Brain microvascular endothelial cell (primary cell): ENCODE data around the gene UBASH3A.

Experiments
- DNase-seq: peaks from one replicate; pipeline ENCODE4 v3.0.0-alpha.2; 2020
- H3K27ac ChIP-seq: fragments of 250-450 bp; sonication (Bioruptor Pico); 2 replicates; pipeline ENCODE4 v1.5.1; 2020; ENCODE audit warnings: mild to moderate bottlenecking, moderate library complexity
- H3K27me3 ChIP-seq: fragments of 250-450 bp; sonication (Bioruptor Pico); replicated peaks from 2 replicates; pipeline ENCODE4 v1.5.1; 2020; ENCODE audit warnings: mild to moderate bottlenecking
- H3K36me3 ChIP-seq: fragments of 250-450 bp; sonication (Bioruptor Pico); replicated peaks from 2 replicates; pipeline ENCODE4 v1.5.1; 2020; ENCODE audit warnings: mild to moderate bottlenecking
- H3K4me3 ChIP-seq: 2 replicates; pipeline ENCODE4 v1.5.1; 2011; ENCODE audit warnings: low read depth, mild to moderate bottlenecking, control low read depth, low read length, moderate library complexity
- CTCF ChIP-seq: IDR thresholded peaks from 2 replicates; pipeline ENCODE4 v1.5.1; 2011; ENCODE audit warnings: low read depth, mild to moderate bottlenecking, moderate library complexity, low read length, control low read depth, inconsistent platforms; ENCODE audit errors: missing control alignments
- in situ Hi-C: cut with HindIII; loops from 2 replicates; pipeline ENCODE4 v1.10.0; 2017; ENCODE audit warnings: low sequenced_read_pairs, low pct_ligation_motif_present

The UBASH3A gene

GRCh38 chr21:42426424-42426823 is 22.7 kb downstream of the UBASH3A start:
- no peak for DNase-seq
- no peaks in the 10 kb centered on the region for H3K27me3 ChIP-seq
- no peak for TF ChIP-seq CTCF
- in situ Hi-C loops = no loop called here
- no peaks in the 10 kb centered on the region for H3K36me3 ChIP-seq
- H3K27ac ChIP-seq = no peak overlapping the region
- H3K4me3 ChIP-seq = no peak overlapping the region

GRCh38 chr21:42426876-42427480 is 23.3 kb downstream of the UBASH3A start:
- Histone ChIP-seq H3K27ac (no peak overlapping the region), H3K36me3 (no peaks in the 10 kb centered on the region), H3K27me3 (no peaks in the 10 kb centered on the region), H3K4me3 (no peak overlapping the region)
- in situ Hi-C loops = no loop called here
- no peak for TF ChIP-seq CTCF
- DNase-seq = no peak

GRCh38 chr21:42427809-42428419 is 24.2 kb downstream of the UBASH3A start:
- in situ Hi-C loops = no loop called here
- Histone ChIP-seq H3K27me3 (no peaks in the 10 kb centered on the region), H3K27ac (no peak overlapping the region), H3K36me3 (no peaks in the 10 kb centered on the region), H3K4me3 (no peak overlapping the region)
- TF ChIP-seq CTCF = no peak
- no peak for DNase-seq

- TF ChIP-seq CTCF = no peak
- Histone ChIP-seq H3K36me3 (no peaks in the 10 kb centered on the region), H3K4me3 (no peak overlapping the region), H3K27me3 (no peaks in the 10 kb centered on the region), H3K27ac (no peak overlapping the region)
- in situ Hi-C loops = no loop called here
- DNase-seq = no peak
These were observed 25.3 kb downstream of the UBASH3A start for GRCh38 chr21:42429021-42429420.

DNA sequence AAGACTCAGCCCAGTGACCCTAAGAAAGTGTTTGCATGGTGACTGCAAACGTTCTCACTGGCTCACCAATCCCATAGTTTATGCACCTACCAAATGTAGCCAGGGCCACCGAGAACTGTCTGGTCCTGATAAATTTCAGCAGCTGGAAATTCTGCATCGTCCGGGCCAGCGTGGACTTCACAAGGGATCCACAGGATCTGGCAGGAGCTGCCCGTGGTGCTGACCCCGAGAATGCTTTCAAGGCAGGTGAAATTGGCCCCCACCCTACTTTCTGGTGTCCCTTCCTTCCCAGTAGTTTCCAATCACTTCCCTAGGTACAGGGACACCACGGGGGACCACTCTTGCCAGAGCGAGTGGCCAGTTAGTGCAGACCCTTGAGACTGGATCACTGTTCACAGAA is 26.2 kb downstream of the UBASH3A start:
- Histone ChIP-seq H3K27ac (no peak overlapping the region), H3K27me3 (no peaks in the 10 kb centered on the region), H3K36me3 (no peaks in the 10 kb centered on the region), H3K4me3 (no peak overlapping the region)
- no peak for DNase-seq
- in situ Hi-C loops = no loop called here
- TF ChIP-seq CTCF = no peak

GRCh38 chr21:42430521-42430920 is 26.8 kb downstream of the UBASH3A start:
- in situ Hi-C loops = no loop called here
- no peak for DNase-seq
- H3K4me3 ChIP-seq = no peak overlapping the region
- no peak overlapping the region for H3K27ac ChIP-seq
- no peak for TF ChIP-seq CTCF
- H3K36me3 ChIP-seq = no peaks in the 10 kb centered on the region
- no peaks in the 10 kb centered on the region for H3K27me3 ChIP-seq
